HG03460 (cell line): ENCODE measurements around the gene FBLN2.

Source experiments
- ATAC-seq: cut with Tn5 transposase; IDR thresholded peaks from one replicate; pipeline ENCODE4 v1.9.1; 2021; ENCODE audit not compliant: unreplicated experiment

The FBLN2 gene

DNA sequence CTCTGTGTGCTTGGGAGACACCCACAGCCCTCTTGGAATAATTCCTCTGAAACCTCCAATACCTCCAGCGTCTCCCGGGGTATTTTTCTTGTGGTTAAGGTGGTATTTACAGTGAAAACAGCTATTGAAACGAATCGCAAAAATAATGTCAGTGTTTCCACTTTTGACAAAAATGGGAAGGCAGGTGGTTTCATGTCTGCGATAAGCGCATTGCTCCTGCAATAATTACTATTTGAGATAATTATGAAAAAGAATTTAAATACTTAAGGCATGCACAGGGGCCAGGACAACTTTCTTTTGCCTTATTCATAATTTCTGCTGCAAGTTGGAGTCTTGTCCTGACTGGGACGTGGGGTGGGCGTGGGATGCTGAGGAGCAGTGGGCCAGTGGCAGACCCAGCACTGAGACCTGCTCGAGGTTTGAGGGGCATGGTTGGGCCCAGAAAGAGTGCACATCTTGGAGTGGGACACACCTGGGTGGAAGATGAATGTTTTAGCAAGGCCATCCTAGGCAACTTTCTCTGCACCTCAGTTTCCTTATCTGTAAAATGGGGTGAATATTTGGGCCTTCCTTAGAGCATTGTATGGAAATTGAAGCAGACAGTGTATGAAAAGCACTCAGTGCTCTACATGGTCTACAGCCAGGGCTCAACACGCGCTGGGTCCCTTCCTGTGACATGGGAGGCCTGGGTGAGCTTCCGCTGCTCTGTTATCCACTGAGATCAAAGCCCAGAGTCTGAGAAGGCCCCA lies 110.5 kb downstream of the FBLN2 start:
- ATAC-seq, result no peak

DNA sequence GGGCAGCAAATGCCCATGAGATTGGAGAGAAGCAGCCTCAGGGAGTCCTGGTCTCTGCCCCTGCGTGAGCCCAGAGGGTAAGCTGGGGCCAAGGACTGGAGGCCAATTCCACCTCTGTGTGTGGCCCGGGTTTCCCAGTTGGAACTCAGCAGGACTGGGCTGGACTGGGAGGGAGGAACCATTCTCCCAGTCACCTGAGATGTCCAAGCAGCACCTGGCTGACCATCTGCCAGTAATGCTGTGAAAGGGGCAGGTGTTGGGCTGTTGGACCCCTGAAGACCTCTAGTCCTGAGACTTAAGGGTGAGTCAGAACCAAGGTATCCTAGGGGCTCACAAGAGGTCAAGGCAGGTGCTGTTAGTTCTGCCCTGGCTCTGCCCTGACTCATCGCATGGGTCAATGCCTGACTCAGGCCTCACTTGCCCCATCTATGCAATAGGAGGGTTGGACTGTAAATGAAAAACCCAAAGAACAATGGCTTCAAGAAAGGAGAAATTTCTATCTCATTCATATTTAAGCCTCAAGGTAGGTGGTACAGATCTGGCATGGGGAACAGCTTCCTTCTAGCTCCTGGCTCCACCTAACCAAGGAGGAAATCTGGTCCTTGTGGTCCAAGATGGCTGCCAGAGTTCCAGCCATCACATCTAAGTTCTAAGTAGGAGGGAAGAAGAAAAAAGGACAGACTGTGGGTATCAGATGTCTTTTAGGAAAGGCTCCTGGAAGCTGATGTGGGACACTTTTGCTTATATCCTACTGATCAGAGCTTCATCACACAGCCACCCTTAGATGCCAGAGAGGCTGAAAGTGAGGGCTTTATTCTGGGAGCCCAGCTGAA lies 111.3 kb downstream of the FBLN2 start:
- no peak for ATAC-seq

DNA sequence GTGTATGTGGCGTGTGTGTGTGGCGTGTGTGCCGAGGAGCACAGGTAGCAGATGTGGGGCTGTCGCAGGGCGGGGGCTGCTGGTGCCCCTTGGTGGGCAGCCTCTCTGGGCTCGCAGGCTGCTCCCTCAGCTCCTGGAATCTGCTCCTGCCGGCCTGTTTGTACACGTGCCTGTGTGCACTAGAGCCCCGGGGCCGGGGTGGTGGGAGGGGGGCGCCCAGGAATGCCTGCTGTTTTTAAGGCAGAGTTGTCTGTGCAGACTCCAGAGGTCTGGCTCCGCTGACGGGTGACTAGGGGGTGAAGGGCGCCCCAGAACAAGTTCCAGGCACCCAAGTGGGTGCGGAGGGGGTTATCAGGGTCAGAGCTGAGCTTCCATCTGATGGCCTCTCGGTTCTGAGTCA lies 112.2 kb downstream of the FBLN2 start:
- no peak for ATAC-seq

DNA sequence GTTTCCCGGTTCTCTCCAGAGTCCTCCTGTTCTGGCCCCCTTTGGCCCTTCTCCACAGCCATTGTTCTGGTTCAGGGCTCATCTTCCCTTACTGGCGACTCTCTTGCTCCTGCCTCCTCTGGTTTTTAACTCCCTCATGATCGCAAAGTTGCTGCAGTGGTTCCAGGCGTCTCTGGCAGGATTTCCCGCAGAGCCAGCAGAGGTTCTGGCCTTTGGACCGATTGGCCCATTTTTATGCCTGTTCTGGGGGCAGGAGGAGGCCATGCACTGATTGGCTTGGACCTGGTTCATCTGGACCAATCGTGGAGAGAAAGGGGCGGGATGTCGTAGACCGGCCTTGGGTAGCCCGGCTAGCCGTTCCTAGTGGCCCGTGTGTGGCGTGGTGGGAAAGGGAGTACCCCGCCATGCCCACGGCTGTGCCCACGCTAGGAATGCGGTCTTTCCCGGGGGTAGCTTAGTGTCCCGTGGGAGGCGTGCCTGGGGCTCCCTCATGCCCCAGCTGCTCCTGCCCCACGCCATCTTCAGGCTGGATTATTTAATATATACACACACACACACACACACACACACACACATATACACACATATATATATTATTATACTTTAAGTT lies 113.4 kb downstream of the FBLN2 start:
- ATAC-seq, result no peak

DNA sequence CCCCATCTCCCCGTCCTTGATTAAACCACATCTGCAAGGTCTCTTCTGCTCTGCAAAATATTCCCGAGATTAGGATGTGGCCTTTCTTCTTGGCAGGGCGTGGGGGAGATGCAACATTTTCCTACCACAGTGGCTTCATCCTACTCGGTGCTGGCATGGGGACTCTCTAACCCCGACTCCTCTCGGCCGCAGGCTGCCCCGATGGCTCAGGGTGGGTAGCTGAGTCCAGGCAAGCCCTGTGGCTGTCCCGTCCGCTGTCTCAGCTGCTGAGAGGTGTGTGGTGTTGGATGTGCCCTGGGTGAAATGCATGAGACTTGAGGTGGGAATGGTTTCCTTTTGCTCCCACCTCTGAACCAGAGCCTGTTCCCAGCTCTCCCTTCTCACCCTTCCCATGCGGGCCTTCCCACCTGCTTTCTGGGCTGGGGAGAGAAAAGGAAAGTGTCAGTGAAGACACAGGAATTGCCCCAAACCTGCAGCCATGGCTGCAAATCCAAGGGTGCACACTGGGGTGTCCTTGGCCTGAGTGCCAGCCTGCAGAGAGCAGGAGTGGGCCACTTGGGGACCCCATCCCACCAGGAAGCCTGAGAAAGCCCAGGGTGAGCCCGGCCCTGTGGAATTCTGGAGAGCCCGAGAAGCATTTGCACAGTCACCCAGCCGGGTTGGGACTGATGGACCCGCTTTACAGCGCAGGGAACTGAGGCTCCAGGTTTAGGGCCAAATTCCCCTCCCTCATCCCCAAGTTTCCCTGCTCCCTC lies 115.0 kb downstream of the FBLN2 start:
- ATAC-seq, result no peak

DNA sequence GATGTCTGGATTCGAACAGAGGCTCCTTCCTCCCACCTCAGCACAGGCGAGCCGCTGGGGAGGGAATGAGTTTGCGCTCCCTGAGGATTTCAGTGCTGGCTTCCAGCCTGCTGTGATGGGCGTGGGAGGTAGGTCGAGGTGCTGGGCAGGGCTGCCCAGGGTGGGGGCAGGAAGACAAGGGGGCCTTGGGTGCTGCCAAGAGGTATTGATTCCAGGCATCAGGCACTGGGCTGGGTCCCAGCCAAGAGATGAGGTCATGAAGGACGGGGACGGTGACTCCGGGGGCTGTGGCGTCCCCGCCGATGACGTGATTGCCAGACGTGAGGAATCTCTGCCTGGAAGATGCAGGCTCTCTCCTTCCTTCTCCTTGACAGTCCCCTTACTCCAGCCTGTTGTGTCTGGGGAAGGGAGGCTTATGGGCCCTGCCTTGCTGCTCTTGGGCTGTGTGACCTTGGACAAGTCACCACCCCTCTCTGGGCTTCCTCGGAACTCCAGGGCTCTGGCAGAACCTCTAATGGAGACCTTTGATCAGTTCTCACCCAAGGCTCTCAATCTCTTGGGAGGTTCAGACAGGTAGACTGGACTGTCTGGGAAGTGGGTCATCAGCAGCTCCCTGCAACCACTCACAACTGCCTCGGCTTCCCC lies 116.8 kb downstream of the FBLN2 start:
- no peak for ATAC-seq

DNA sequence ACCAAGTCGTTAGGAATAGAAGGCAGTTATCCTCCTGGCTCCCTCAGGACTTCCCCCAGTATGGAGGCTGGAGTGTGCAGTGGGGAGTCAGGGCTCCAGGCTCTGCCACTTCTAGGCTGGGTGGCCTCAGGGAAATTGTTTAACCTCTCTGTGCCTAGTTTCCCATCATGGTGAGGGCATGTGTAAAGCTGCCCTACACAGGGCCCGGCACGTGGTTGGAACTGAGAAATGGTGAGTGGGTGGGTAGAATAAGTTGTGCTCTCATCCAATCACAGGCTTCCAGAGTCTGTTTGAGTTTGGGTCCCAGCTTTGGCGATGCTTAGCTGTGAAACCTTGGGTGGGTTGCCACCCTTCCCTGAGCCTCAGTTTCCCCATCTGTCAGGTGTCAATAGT lies 117.3 kb downstream of the FBLN2 start:
- no peak for ATAC-seq

DNA sequence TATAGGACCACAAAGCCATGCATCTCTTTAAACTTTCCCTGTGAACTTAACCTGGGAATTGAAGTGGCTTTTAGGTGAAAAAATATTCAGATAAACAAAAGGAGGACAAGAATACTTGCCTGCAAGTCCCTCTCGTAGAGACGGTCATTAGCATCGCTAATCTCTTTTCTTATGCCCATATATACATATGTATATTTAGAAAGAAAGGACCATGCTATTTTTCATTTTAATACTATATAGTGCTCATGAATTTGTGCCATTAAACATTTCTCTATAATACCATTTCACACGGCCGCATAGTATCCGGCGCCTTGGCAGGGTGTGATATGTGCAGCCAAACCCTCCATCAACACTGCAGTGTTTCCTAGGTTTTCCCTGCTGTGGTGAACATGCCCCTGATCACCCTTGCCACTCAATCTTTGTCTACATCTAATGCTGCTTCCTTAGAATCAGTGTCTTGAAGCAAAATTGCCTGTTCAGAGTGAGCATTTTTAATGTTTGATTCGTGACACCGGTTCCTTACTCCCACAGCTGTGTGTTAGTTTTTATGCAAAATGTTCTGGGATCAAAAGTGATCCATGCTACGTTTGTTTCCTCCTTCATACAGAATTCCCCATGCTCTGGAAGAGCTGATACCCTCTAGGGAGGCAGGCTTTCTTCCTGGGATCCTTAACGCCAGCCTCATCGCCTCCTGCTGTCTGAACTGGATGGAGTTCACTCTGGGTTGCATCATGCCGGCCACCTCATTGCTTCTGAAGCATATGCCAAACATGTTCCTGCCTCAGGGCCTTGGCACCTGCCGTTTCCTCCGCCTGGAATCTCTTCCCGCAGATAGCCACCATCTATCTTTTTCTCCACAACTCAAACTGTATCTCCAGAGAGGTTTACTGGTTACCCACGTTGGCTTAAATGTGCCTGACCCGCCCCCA lies 118.1 kb downstream of the FBLN2 start:
- ATAC-seq, result no peak

DNA sequence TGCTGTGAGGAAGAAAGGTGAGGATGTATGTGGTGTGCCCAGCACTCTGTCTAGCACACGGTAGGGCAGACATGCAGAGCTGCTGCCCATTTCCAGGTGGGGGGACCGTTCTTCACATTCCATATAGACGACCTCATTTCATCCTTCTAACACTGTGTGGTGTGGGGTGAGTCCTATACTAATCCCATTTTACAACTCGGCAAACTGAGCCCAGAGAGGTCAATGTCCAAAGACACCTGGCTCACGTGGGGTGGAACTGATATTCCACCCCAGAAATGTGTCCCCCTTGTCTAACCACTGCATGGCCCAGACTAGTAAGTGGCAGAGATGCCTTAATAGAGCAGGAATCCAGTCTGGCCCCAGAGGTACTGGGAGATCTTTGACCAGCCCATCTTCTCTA lies 119.2 kb downstream of the FBLN2 start:
- ATAC-seq, result no peak

DNA sequence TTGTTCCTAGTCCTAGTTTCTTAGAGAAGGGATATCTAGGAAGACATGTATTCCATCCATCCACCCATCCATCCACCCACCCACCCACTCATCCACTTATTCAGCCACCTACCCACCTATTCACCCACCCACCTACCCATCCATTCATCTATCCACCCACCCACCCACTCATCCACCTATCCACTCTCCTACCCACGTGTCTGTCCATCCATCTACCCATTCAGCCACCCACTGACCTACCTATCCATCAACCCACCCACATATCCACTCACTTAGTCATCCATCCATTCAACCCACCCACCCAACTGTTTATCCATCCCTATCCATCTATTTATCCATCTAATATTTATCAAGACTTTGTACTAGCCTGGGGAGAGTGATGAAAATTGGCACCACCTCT lies 120.5 kb downstream of the FBLN2 start:
- no peak for ATAC-seq

DNA sequence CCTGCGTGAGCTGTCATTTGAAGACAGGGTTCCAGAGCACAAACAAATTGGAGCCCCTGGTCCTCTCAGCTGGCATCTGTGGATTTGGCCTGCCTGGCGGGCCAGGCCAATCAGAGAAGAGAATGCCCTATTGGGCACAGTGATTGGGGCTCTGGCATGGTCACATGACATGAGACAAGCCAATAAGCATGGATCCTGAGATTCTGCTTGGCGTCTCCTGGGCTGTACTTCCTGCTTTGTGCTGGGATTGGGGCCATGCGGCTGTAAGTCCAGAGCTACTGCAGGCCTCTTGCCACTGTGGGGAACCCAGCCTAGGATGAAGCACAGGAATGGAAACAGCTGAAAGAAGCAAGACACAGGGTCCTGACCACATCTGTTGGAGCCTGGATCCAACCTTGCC lies 121.4 kb downstream of the FBLN2 start:
- no peak for ATAC-seq

DNA sequence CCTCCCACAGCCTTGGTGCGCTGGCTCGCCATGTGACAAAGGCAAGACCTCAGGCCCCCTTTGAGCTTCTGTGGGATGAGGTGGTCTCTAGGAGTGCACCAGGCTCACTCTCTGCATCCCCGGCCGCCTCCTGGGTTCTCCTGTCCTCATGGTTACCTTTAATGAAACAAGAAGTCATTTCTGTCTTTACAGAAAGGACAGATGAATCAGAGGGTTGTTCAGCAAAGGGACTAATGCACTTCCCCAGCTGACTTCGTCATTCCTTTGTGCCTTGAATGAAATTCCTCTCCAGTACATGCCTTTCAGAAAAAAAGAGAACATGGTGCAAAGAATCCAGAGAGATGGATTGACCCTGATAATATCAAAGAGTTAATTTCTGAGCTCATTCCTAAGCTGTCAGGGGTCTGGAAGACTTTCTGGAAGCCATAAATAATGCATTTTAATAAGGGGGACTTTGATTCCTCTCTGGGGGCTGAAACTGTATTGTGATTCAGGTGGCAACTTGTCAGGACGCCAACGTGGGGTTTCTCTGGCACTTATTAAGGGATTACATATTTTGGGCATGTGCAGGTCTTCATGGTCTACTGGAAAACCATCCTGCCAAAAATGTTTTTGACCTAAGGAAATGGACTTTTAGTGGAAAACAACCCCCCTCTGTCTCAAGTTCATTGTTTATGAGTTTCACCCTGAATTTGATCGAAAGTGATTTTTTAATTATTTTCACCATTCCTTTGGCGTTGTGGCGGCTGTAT lies 122.7 kb downstream of the FBLN2 start:
- ATAC-seq, result no peak

DNA sequence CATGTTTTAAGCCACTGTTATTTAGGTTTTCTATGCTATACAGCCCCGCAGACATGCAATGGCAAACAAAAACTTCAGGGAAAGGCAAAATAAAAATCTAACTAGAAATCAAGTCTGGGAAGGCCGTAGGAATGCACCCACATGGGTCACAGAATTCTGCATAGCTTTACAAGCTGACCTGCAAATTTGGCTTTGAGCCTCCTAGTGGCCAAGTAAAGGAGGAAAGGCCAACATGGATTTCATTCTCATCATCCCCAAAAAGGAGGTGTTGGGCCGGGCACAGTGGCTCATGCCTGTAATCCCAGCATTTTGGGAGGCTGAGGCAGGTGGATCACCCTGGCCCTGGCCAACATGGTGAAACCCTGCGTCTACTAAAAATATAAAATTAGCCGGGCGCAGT lies 124.3 kb downstream of the FBLN2 start:
- ATAC-seq, result no peak

DNA sequence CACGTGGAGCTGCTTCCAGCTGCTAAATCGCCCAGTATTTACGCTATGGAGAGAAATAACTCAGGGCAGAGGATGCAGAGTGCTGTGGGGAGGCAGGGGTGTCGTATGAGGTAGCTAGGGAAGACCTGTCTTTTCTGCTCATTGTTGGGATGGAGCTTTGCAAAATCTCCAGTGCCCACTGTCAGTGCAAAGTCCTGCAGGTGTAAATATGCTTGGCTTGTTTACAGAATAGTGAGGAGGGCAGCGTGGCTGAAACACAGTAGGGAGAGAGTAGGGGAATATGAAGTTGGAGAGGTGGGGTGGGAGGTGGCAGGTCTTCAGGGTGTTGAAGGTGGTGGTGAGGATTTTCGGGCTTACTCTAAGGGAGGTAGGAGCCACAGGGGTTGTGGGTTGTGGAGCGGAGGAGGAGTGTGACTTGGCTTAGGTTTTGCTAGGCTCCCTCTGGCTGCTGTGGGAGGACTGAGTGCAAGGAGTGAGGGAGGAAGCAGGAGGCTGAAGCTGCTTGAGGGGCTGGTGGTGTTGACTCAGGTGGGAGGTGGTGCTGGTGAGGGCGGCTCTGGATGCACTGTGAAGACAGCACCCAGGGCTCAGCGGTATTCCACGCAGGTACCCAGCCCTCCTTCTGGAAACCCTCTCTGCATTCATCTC lies 125.7 kb downstream of the FBLN2 start:
- ATAC-seq, result no peak

DNA sequence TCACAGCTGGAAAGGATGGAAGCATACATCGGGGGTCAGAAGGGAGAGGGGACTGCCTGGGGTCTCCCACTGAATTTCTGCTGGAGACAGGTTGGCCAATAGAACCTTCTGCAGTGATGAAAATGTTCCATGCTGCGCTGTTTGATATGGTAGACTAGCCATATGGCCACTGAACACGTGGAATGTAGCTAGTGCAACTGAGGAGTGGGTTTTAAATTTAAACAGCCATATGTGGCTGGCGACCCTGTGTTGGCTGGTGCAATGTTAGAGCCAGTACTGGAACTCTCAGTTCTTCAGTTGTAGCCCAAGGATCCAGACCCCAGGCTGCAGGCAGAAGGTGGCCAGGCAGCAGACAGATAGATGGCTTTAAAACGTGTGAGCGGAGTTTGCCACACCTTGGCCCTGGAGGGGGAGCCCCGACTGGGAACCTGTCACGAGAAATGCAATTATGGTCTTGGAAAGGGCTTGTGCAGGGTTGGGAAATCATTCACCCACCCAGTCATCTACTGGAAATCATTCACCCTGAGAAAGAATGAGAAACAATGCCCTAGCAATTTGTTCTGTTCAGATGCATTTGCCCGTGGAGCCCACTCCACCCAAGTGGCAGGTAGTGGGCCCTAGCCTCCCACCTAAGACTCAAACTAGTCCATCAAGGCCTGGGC lies 127.6 kb downstream of the FBLN2 start:
- no peak for ATAC-seq

DNA sequence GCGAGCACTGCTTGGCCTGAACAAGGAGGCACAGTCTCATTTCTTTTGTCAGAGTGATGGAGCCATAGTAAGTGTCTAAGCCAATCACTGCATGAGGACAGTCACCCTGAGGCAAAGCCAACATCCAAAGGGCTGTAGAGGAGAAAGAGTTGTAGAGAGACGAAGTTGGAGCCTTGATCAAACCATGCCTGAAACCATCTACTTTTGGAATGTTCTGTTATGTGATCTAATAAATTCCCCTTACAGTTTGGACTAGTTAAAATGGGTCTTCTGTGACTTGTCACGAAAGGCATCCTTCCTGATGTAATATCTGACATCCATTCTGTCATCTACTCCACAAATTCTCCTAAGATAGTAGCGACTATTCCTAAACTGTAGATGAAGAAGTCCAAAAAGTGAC lies 128.3 kb downstream of the FBLN2 start:
- no peak for ATAC-seq

DNA sequence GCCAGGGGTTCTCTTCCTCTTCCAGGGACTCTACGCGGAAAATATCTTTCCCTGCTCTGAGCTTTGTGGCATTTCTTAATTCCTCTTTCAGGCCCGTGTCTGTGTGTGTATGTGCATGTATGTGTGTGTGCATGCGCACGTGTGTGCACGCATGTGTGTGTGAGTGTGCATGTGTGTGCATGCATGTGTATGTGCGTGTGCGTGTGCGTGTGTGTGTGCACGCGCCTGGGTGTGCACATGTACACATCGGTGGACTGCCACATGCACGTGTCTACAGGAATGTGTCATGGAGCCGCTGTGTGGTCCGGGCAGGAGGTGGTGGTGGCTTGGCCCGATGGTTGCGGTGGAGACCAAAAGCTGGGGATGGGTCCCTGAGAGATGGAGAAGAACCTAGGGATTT lies 133.0 kb downstream of the FBLN2 start:
- ATAC-seq, result no peak
